Activated CD8-positive, alpha-beta memory T cell treated with anti-CD3 and anti-CD28 coated beads, Interleukin-2, amount 50 U/mL, for 24 hours (primary cell): Measurements from ENCODE around the gene DISC1.
"Not testable (repeated sequence)": the region's sequence is repeated elsewhere in the genome, so short reads cannot be mapped to it uniquely, and the experiment has no call there.

Source experiments
- DNase-seq: peaks from one replicate; pipeline ENCODE4 v3.0.0-alpha.2; 2020; ENCODE audit errors: extremely low read depth

DISC1 gene

GRCh38 chr1:231731268-231731667 is 104.7 kb downstream of the DISC1 start:
- no peak for DNase-seq

GRCh38 chr1:231733063-231733462 is 106.5 kb downstream of the DISC1 start:
- no peak for DNase-seq

DNA sequence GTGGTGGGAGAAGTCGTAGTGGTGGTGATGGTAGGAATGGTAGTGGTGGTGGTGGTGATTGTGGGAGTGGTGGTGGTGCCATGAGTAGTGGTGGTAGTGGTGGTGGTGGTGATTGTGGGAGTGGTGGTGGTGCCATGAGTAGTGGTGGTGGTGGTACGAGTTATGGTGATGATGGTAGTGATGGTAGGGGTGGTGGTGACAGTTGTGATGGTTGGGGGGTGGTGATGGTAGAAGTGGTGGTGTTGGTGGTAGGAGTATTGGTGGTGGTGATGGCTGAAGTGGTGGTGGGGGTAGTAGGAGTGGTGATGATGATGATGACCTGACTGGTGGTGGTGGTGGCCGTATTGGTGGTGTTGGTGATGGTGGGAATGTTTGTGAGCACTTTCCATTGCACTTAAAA is 107.1 kb downstream of the DISC1 start:
- DNase-seq, result no peak

DNA sequence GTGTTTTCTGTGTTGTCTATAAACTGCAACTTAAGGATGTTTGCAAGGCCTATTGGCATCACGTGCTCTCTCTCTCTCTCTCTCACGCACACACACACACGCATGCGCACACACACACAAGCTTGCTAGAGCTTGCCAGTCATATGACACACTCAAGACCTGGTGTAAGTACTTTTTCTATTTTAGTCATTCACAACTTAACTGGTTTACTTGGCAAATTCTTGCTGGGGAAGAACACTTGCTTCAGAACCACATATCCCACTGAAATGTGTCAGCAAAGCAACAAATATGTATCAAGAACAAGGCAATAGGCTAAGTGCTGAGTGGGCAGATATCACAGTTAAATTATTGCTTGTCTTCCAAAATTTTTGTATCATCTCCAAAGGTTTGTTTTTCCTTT is 107.8 kb downstream of the DISC1 start:
- no peak for DNase-seq

- no peak for DNase-seq
Measured at GRCh38 chr1:231735411-231735810, 108.8 kb downstream of the DISC1 start.

DNA sequence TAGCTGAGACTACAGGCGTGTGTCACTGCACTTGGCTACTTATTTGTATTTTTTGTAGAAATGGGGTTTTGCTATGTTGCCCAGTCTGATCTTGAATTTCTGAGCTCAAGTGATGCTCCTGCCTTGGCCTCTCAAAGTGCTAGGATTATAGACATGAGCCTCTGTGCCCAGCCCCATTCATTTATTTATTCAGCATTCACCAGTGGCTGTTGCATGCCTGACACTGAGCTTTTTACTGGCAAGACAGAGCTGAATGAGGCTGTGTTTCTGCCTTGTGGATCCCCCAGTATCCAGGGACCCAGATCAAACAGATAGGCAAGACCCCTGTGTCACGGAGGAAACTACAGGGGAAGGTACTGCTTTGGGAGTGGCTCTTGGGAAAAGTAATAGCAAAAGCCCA is 109.4 kb downstream of the DISC1 start:
- DNase-seq, result no peak

GRCh38 chr1:231736464-231736863 is 109.9 kb downstream of the DISC1 start:
- DNase-seq, result no peak

DNA sequence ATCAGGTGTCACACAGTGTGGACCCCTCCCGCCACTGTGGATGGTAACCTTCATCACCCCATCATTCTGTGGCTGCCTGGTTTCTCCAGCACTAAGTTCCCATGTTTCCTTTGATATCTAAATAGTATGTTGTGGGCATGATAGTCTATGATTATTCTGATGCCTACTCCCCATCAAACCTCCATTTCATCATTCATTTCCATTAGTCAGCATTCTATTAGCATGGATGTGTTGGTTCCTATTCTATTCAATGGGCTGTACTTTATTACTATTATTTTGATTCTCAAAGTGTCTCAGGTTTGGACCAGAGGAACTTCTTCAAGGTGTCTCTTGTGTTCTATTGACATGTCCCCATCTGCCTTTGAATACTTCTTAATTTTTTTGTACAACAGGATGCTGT is 112.0 kb downstream of the DISC1 start:
- no peak for DNase-seq

DNA sequence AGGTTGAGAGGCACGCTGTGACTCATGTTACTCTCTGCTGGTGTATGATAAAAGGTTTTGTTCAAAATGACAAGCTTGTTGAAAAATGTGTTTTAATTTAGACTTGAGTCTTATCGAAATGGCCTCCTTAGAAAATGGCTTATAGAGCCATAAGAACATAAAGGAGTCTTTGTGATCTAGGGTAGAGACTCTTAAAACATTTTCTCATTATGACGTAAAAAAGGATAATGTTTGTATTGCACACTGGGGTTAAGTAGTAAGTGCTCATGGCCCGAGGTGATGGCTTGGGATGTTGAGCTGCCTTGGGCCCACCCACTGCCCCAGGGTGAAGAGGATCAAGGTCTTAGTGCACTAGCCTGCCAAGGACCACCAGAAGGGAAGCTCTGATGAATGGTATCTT is 117.4 kb downstream of the DISC1 start:
- no peak for DNase-seq

DNA sequence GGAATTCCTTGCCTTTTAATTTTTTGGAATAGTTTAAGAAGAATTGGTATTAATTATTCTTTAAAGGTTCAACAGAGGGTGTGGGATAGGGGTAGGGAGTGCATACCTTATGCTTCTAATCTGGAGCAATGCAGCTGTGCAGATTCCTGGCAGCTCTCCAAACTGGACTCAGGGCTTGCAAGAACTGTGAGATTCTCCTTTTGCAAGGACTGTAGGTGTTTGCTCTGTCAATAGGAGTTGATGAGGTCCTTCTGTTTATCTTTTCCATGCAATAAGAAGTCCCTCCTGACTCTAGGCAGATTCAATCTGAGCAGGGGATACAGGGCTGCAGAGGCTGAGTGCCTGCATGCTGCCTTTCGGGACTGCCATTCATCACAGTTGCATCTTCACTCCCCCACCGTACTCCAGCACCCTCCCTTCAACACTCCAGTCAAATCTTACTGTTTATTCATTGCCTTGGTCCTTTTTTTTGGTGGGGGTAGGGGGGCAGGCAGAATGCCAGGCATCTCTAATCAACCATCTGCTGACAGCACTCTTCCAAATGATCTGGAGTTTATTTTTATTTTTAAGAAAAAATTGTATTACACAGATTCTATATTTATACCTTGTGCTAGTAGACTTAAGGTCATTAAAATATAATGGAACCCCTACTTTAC is 122.3 kb downstream of the DISC1 start:
- no peak for DNase-seq

- DNase-seq, result no peak
Measured at GRCh38 chr1:231750296-231750695, 123.7 kb downstream of the DISC1 start.

- no peak for DNase-seq
Measured at GRCh38 chr1:231750818-231751362, 124.3 kb downstream of the DISC1 start.

DNA sequence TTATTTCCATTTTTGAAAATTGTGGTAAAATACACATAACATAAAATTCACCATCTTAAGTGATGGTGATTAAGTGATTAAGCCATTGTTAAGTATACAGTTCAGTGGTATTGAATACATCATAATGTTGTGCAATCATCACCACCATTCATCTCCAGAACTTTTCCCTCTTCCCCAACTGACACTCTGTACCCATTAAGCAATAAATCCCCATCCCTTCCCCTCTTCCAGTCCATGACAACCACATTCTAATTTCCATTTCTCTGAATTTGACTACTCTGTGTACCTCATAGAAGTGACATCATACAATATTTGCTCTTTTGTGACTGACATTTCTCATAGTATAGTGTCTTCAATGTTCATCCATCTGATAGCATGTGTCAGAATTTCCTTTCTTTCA is 124.8 kb downstream of the DISC1 start:
- DNase-seq, result no peak

DNA sequence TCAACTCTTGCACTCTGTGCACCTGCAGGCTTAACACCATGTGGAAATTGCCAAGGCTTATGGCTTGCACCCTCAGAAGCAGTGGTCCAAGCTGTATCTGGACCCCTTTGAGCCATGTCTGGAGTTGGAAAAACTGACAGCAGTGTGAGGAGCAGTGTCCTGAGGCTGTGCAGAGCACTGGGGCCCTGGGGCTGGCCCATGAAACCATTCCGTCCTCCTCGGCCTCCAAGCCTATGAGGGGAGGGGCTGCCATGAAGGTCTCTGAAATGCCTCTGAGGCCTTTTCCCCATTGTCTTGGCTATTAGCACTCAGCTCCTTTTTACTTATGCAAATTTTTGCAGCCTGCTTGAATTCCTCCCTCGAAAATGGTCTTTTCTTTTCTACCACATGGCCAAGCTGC is 126.7 kb downstream of the DISC1 start:
- no peak for DNase-seq

GRCh38 chr1:231757101-231757404 is 130.5 kb downstream of the DISC1 start:
- DNase-seq, result no peak

- DNase-seq, result no peak
Measured at GRCh38 chr1:231757759-231758158, 131.2 kb downstream of the DISC1 start.

- DNase-seq, result no peak
Measured at GRCh38 chr1:231761252-231761651, 134.7 kb downstream of the DISC1 start.

DNA sequence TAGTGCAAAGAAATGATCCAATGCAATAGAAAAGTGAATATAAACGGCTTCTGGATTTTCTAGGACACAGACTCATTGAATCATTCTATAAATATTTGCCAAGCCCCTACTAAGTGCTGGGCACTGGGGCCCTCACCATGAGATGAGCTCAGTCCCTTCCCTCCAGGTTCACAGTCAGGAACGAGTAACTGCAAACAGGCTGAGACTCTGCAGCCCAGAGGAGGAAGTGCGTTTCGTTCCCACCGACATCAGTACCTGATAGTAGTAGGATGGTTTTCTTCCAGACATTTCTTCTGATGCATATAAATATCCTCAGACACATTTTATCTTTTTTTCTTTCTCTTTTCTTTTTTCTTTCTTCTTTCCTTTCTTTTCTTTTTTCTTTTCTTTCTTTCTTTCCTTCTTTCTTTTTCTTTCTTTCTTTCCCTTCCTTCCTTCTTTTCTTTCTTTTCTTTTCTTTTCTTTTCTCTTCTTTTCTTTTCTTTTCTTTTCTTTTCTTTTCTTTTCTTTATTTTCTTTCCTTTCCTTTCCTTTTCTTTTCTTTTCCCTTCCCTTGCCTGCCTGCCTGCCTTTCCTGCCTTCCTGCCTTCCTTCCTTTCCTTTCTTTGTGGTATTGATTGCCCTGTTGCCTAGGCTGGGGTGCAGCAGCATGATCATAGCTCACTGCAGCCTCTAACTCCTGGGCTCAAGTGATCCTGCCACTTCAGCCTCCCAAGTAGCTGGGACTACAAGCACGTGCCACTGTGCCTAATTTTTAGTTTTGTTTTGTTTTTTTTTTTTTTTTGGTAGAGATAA is 135.4 kb downstream of the DISC1 start:
- no peak for DNase-seq

DNA sequence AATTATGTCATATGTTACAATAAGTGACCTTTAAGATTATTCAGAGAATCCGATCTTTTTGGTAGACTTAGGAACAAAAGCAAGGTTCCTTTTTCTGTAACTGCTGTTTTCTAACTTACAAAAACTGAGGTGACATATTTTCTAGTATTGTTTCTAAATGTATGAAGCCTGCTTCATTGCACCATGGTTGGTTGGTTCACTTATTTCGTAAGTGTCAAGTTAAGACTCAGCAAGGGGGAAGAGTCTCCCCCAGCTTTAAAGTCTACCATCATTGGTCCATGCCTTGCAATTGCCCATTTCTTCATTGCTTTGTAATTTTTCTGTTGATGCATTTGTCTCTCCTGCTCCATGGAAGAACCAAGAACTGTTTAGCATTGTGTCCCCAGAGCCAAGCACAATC is 136.9 kb downstream of the DISC1 start:
- DNase-seq, result no peak

GRCh38 chr1:231765825-231766224 is 139.2 kb downstream of the DISC1 start:
- DNase-seq, result not testable (repeated sequence)

DNA sequence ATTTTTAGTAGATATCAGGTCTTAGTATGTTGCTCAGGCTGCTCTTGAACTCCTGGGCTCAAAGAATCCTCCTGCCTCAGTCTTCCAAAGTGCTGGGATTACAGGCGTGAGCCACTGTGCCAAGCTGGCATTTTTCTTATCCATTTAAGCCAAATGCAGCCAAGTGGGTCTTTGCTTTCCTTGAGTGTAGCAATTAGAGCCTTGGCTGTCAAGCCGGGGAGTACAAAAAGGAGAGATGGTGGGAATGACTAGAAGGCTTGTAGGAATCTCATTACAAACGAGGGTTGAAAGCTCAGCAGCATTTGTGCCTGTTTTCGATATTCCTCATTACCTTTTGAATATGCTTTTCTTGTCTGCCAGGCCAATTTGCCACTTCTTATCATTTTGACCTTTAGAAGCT is 140.9 kb downstream of the DISC1 start:
- no peak for DNase-seq

- no peak for DNase-seq
Measured at GRCh38 chr1:231768416-231768815, 141.8 kb downstream of the DISC1 start.

- DNase-seq, result no peak
Measured at GRCh38 chr1:231770506-231771175, 144.1 kb downstream of the DISC1 start.
